ENCODE results near the gene MYMX.
A peak's percentile ranks its signal among the peaks of the same experiment; 100 is the strongest.

GRCh38 chr6:44172731-44173500 is 43.8 kb upstream of the MYMX start:
- TF ChIP-seq EZH2 (IDR thresholded peaks at IDR 0.05; ENCODE audit: borderline replicate concordance, low read depth, low read length, severe bottlenecking) (no peak), CTCF (IDR thresholded peaks at IDR 0.05; ENCODE audit: borderline replicate concordance, extremely low read depth, low read length, poor library complexity, severe bottlenecking) (peak; percentile 93)

Measured in DND-41 (cell line).